ENCODE data around the gene VEPH1. TPM values are rescaled to one million over a fixed set of nuclear protein-coding genes. Genes with fewer than 3 reads are reported as not detected.

Gene VEPH1
- total RNA-seq, 4 donors from 2014 or later, result 0.59 to 4.7 (median 2.7) TPM

- no peak overlapping the region for H3K4me3 ChIP-seq (ENCODE audit: low read depth, poor library complexity, severe bottlenecking)
- 90 to 94% methylated on average over 4 of the region's 4 CpGs for WGBS, 2 donors
- intact Hi-C loops (cut with DNase I; ENCODE audit: low total_unique reads), result no loop called here
- DNase-seq (ENCODE audit: low spot score in 2 of 2), result no peak
- TF ChIP-seq CTCF (IDR thresholded peaks at IDR 0.05), result no peak
- no peak for TF ChIP-seq POLR2A (IDR thresholded peaks at IDR 0.05)
These were observed 190.0 kb downstream of the VEPH1 start for GRCh38 chr3:157313186-157313585.

DNA sequence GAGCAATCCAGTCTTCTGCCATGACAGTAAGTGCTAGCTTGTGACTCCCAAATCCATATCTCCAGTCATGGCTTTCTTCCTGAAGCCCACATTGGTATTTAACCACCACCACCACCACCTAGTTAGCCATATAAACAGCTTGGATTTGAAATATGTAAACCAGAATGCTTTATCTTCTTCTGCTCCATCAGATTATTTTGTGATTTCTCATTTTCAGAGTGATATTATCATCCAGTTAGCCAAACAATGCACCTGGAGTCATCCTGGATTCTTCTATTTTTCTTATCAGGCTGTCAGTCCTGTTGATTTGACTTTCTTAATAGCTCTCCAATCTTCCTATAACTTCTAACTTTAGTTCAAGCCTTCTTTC lies 190.9 kb downstream of the VEPH1 start:
- TF ChIP-seq POLR2A (IDR thresholded peaks at IDR 0.05), result no peak
- no peak for TF ChIP-seq CTCF (IDR thresholded peaks at IDR 0.05)
- no peak for DNase-seq (ENCODE audit: low spot score in 2 of 2)
- H3K4me3 ChIP-seq (ENCODE audit: low read depth, poor library complexity, severe bottlenecking), result no peak overlapping the region
- intact Hi-C loops (cut with DNase I; ENCODE audit: low total_unique reads), result no loop called here

- no peak overlapping the region for H3K4me3 ChIP-seq (ENCODE audit: low read depth, poor library complexity, severe bottlenecking)
- TF ChIP-seq POLR2A (IDR thresholded peaks at IDR 0.05), result no peak
- TF ChIP-seq CTCF (IDR thresholded peaks at IDR 0.05), result no peak
- intact Hi-C loops (cut with DNase I; ENCODE audit: low total_unique reads), result no loop called here
- 30 to 34% methylated on average over 2 of the region's 2 CpGs for WGBS, 2 donors
- no peak for DNase-seq (ENCODE audit: low spot score in 2 of 2)
These were observed 191.4 kb downstream of the VEPH1 start for GRCh38 chr3:157311633-157312375.

DNA sequence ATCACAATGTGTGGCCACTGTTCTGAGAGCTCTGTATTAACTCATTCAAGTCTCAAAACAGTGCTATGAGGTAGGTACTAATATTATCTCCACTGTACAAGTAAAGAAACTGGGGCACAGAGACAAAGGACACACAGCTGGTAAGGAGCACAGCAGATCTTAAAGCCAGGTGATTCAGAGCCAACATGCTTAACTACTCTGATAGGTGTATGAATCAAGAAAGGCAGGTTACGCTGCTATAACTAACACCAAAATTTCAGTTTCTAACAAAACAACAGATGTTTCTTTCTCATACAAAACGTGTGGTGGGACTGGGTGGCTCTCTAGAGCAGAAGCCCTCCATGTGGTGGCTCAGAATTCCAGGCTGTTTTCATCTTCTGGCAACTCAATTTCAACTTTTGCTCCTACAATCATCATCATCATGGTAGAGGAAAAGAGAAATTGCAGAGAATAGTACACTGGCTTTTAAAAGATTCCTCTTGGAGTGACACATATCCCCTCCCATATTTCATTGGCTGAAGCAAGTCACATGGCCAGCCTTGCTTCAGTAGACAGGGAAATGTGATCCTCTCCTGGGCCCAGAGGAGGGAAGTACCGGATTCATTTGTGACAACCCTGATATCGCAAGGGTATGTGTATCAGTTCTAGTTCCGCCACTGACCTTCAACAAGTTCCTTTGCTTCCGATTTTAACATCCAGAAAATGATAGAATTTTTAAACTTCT lies 192.7 kb downstream of the VEPH1 start:
- no peak for DNase-seq (ENCODE audit: low spot score in 2 of 2)
- H3K4me3 ChIP-seq (ENCODE audit: low read depth, poor library complexity, severe bottlenecking), result no peak overlapping the region
- no peak for TF ChIP-seq CTCF (IDR thresholded peaks at IDR 0.05)
- no peak for TF ChIP-seq POLR2A (IDR thresholded peaks at IDR 0.05)
- 80 to 90% methylated on average over 6 of the region's 6 CpGs for WGBS, 2 donors
- intact Hi-C loops (cut with DNase I; ENCODE audit: low total_unique reads), result no loop called here

- whole genome bisulfite sequencing, 2 donors, result 67 to 69% methylated on average over 2 of the region's 2 CpGs
- intact Hi-C loops (cut with DNase I; ENCODE audit: low total_unique reads), result no loop called here
- TF ChIP-seq POLR2A (IDR thresholded peaks at IDR 0.05), result no peak
- no peak for TF ChIP-seq CTCF (IDR thresholded peaks at IDR 0.05)
- no peak for DNase-seq (ENCODE audit: low spot score in 2 of 2)
- no peak overlapping the region for H3K4me3 ChIP-seq (ENCODE audit: low read depth, poor library complexity, severe bottlenecking)
These were observed 196.7 kb downstream of the VEPH1 start for GRCh38 chr3:157306502-157306901.

All from lower leg skin (tissue), 4 donors.